Daoy (cell line): ENCODE results near the gene CDKL5. TPM values are rescaled to one million over a fixed set of nuclear protein-coding genes. Genes with fewer than 3 reads are reported as not detected.

Experiments
- DNase-seq: peaks from one replicate; pipeline ENCODE4 v3.0.0-alpha.2; 2015; ENCODE audit warnings: low read depth
- total RNA-seq: library from RNA; depleted of rRNA; stranded (reverse); fragments of >200 nt; shearing (Covaris generic); gene quantifications from 2 replicates; pipeline ENCODE4 v1.2.3, GENCODE V29; 2014

Gene CDKL5
- total RNA-seq, 1 experiment from 2014 or later: 2.1 TPM

DNA sequence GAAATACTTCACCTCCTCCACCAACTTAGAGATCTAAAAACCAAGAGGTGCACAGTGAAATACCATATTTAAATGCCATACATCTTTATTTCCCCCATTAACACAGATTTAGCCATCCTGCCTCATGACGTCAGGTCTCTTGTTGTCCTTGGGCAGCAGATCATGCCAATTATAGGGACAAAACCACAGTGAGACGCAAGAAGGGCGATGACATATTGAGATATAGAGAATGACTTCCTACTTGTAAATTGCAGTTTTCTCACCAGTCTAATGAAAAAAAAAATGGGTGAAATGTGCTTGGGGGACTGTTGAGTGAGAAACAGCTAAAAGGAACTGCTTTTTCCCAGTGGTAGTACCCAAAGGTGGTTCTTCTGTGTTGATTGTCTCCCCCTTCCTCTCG, 222.2 kb downstream of the CDKL5 start:
- DNase-seq: no peak

DNA sequence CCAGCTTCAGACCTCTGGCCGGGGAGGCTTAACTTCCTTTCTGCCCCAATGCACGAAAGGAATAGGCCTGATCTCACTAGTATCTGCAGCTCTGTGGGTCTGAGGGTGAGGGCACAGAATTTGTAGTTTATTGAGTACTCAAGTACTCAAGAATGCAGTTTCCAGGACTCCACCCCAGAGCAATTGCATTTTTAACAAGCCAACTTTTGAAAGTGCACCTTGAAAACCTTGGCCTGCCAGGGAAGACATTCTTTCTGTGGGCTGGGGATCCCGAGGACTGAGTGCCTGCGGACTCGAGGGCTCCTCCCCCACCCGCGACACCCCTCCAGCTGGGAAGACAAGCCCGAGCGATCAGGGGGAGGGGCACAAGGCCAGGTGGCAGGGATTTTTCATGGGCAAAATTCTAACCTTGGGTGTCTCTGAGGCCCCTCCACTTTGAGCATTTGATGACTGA, 224.1 kb downstream of the CDKL5 start:
- no peak for DNase-seq

DNA sequence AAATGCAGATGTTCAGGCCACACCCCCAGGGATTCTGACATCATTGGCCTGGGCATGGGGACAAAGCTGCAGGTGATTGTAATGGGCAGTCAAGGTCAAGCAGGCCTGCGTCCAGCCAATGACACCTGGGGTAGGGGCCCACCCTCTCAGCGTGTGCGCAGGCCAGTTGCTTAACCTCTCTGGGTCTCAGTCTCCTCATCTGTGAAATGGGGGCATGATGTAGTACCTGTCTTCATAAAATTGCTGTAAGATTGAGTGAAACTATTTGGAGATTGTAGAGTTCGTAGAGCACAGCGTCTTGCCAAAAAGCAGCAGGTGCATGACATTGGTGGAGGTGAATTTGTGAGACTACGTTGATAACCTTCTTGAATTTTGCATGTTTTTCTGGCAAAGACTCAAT, 225.3 kb downstream of the CDKL5 start:
- no peak for DNase-seq

DNA sequence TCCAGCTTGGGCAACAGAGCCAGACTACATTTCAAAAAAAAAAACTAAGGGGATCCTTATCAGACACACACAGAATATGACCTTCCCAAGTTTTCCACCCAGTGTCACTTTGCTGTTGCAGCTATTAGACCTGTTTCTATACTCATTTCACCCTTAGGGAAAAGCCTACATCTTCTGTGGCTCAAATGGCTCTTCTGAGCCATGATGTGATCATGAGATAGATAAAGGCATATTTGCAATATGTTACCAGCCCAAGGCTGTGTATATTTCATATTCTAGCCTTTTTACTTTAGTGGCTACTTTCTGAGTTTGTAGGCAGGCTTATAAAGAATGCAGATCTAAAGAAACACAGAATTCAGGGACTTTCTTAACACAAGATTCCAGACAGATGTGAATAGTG, 227.2 kb downstream of the CDKL5 start:
- DNase-seq: no peak

DNA sequence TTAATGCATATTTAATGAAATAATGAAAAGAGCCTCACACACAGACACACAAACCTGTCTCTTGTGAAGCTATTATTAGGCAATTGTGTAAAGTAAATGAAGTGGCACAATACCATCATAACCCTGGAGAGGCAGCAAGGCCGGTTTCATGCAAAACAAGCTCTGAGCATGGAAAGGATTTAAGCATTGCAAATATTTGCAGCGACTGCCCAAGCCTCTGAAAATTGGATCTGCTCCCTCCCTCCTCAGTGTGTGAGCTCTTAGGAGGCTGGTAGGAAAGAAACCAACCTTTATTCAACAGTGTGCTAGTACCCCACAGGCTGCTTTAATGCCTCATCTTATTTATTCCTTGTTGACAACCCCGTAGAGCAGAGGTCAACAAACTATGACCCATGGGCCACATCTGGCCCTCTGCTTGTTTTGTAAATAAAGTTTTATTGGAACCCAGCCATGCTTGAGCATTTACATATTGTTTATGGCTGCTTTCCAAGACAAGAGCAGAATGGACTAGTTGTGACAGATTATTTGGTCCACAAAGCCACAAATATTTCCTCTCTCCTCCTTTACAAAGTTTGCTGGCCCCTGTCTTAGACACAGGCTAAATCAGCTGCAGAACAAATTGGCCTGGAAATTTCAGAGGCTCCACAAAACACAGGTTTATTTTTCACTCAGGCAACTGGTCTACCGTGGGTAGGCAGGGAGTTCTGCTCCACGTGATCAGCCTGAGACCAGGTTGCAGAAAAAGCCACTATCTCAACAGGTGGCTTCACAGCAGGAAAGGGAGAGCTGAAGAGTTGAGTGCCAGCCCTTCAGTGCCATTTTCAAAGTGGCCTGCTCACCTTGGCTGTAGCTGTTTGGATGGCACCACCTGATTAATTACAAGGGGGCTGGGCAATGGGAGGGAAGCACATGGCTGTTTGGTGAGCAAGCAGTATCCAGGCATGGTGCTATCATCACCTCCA, 229.7 kb downstream of the CDKL5 start:
- DNase-seq: no peak

DNA sequence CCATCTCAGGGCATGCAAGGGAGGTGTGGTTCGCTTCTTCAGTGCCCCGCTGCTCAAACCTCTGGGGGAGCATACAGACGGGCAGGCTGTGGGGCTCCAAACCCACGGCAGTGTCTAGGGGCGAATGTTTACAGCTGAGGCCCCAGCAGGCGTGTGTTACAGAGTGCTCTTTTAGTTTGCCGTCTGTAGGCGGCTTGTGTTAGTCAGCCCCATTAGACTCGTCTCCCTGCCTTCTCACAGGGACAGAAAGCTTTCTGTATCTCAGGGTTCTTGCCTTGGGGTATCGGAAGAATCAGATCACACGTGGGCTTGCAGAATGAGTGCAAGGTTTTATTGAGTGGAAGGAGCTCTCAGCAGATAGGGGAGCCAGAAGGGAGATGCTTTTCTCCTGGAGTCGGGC, 235.9 kb downstream of the CDKL5 start:
- DNase-seq: no peak

DNA sequence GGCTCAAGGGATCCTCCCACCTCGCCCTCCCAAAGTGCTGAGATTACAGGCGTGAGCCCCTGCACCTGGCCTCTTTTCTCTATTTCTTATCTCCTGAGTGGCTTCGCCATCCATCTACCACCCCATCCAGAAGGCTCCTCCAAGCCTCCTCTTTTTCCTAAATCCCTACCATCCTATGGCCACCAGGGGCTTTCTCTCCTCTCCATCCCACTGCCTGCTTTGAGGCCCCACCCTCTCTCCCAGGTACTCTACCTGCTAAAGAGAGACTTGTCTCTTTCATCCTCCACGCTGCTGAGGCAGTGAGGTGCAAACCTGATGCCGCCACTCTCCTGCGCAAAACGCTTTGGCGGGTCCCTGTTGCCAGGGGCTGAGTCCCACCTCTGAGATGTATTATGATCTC, 239.5 kb downstream of the CDKL5 start:
- DNase-seq: no peak

DNA sequence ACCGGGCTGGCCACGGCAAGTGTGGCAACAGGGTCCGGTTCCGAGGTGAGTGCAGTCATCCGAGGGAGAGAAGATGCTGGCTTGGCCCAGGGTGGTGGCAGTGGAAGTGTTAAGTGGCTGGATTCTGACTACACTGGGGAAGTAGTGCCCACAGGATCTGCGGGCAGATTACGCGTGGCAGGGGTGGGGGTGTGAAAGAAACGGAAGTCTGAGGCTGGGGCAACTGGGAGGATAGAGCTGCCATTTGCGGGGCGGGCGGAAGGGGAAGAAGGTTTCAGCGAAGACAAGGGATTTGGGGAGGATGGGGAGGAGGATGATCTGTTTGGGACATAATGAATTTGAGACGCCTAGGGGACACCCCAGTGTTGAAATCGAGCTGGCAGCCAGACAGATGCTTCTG, 241.2 kb downstream of the CDKL5 start:
- no peak for DNase-seq

DNA sequence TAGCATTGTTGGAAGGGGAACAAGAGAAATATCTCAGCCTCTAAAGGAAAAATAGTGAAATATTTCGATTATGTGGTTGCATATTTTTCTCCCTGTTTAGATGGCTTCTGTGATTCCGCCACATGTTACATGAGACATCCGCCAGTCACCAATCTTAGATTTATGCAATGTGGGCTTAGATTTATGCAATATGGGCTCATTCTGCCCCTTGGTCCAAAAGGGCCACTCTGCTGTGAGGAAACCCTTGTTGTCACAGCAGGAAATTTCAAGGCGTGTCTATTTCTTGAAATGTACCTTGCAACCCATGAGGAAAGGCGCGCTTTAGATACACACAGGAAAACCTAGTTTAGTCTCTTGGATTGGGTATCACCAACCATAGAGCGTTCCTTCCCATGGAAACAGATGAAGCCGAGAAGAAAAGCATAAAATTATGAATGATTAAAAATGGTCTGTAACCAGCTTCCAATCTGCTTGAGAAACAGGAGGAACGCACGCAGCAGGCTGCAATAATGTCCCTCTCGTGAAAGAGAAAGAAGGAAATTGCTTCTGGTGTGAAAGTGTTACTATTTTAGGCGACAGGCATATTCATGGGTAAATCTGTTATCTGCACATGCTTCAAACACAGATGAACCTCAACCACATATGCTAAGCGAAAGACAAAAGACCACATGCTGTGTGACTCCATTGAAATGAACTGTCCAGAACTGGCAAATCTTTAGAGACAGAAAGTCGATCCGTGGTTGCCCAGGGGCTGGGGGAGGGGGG, 242.8 kb downstream of the CDKL5 start:
- no peak for DNase-seq

DNA sequence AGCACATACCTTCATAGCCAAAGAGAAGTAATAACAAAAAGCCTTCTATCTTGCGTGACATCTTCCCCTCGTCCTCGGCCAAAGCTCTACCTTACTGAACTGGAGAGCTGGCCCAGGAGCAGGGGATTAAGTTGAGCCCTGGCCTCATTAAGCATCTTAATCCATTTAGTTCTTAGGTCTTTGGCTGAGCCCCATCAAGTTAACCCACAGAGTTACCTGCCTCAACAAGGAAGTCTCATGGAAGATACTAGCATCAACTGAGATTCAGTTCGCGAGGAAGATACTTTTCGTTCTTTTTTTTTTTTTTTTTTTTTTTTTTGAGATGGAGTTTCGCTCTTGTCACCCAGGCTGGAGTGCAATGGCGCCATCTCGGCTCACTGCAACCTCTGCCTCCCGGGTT, 246.6 kb downstream of the CDKL5 start, which contains the start of gene RS1:
RS1 (minus strand) TSS at position 101 of the 400 bp plus-strand sequence; CDS start at position 61, 40 bp downstream.
- no peak for DNase-seq

DNA sequence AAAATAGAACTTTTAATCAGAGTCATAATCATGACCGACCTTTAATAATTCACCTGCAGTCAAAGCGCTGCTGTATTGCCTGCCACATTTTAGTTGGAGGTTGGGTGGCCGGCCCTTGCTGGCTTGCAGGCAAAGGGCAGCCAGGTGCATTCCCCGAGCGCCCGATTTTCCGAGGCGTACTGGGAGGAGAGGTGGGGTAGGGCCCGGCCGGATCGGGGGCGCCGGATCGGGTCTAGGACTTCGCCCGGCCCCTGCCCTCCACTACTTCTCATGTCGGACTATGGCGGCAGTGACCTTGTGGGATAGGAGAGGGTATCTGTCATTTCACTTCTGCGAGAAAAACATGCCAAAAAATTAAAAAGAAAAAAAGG, 249.0 kb downstream of the CDKL5 start:
- DNase-seq: no peak

DNA sequence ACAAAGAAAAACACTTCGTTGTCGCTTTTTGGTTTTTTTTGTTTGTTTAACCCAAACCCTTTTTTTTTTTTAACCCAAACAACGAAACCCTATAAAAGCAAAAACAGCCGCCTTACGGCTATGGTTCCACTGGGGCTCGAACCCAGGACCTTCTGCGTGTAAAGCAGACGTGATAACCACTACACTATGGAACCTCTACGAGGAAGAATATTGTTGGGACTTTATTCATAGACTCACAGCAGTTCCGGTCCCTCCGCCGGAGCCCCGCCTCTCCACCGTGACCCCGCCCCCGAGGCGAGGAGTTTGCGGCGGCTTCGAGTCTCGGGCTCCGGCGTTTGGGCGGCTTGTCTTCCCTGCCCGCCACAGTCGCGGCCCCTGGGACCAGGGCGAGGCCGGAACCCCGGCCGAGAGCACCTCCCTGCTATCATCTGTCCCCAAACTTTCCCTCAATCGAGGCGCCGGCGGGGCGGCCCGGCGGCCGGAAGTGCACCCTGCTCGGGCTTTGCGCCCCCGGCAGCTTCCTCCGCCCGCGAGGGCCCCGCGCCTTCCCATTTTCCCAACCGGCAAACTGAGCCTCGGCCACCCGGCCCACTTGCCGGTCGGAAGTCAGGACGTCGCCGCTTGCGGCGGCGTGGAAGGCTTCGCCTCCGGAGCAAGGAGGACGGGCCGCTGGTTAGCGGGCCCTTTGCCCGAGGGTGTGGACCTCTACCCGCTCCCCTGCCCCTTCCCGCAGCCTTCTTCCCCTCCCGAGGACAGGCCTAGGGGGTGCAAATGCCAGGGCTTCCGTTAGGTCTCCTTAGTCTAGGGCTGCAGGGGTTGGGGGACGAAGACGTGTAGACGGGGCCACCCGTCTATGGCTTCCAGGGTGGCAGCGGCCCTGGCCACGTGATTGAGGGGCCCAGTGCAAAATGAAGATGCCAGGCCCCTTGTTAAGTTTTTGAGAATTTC, 249.7 kb downstream of the CDKL5 start:
- peak; percentile 62 for DNase-seq

DNA sequence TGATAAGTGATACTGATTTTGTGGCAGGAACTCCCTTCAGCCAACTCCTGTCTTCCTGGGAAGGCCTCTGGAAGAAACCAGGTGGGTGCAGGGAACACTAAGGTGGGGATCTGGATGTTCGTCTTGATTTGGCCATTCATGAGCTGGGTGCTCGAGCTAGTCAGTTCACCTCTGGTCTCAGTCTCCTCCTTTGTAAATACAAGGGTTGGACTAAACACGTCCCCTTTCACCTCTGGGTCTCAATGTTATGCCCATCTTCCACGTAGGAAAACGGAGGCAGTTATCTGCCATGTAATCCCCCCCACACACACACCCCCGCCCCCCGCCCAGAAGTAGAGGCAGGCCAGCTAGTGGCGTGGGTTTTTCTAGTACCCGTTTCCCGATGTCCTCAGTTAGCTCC, 250.6 kb downstream of the CDKL5 start:
- no peak for DNase-seq

DNA sequence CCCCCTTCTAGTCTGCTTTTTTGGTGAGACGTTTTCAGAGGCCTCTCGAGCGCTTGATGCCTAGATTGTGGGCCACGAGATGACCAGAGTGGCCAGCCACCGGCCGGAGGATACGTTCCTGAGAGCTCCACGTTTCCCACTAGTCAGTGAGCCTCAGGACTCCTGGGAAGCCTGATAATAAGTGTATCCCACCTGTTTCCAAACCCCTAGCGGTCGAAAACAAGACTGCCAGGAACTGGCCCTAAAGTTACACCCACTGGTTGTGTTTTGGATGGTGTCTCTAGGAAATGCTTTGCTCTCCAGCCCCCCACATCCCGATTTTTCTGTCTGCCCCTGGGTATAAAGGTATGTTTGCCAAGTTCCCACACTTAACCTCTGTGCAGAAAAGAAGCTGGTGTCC, 251.1 kb downstream of the CDKL5 start:
- no peak for DNase-seq

DNA sequence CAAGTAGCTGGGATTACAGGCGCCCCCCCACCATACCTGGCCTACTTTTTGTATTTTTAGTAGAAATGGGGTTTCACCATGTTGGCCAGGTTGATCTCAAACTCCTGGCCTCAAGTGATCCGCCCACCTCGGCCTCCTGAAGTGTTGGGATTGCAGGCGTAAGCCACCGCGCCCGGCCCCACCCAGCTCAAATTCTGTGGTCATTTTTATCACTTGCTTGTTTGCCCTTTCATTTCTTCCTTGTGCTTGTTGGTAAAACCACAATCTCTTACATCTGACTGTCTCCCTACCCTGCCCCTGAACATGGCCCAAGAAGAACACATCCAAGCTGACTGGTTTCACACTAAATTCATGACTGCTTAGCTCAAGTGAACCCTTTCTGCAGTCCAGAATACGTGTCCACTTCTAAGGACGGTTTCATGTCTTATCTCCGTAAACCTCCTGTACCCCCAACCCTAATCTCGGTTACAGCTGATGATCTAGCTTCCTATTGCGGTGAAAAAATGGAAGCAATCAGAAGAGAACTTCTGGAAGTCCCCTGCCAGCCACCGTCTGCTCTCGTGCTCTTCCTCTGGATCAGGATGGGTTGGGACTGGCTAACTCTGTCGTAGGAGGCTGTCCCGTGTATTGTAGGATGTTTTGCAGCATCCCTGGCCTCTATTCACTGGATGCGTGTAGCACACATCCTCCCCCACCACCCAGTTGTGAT, 251.9 kb downstream of the CDKL5 start:
- DNase-seq: peak; percentile 4

DNA sequence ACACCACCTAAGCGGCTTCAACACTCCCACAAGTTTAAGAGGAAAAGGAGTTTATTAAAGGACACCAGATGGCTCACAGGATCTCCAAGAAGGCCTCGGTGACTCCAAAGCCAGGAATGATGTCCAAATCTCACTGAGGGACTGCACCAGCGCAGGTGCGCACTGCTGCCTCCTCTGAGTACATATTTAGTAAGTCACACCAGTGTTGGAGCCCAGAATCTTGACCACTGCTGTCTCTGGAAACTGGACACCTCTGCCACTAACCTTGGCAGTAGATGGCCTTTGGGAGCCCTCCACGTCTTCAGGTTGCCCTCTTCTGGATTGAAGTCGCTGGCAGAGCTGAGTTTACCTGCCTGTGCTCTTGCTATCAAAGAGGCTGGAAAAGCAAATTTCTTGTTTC, 256.6 kb downstream of the CDKL5 start:
- DNase-seq: no peak

DNA sequence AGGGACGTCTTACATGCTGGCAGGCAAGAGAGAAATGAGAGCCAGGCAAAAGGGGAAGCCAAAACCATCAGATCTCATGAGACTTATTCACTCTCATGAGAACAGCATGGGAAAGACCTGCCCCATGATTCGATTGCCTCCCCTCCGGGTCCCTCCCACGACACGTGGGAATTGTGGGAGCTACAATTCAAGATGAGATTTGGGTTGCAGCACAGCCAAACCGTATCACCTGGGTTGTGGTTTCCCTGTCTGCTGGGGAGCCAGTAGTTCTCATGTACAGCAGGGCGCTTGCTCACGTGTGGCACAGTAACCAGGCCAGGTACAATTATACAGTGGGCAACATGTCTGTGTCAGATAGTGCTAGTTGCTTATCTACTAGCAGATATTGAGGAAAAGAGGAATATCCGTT, 257.6 kb downstream of the CDKL5 start:
- DNase-seq: no peak

DNA sequence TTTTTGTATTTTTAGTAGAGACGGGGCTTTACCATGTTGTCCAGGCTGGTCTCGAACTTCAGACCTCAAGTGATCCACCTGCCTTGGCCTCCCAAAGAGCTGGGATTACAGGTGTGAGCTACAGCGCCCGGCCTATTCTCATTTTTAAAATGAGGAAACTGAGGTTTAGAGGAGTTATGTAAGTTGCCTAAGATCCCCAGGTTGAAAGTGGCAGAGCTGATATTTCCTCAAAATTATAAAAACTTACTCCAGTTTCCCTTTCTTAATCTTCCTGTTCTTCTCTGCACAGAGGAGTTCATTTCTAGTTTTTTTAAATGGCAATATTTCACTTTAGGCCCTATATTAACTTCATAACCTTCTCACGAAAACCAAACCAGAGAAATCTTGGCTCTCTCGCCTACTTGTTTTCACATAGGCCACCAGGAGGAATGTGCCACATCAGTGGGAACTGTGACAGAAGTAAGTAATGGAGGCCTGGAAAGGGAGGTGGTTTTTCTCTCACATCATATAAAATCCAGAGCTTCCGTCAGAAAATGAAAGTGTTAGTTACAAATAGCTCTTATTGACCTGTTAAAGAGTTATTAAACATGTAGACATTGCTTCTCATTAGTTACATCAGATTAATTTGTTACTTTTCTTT, 262.6 kb downstream of the CDKL5 start:
- DNase-seq: no peak

DNA sequence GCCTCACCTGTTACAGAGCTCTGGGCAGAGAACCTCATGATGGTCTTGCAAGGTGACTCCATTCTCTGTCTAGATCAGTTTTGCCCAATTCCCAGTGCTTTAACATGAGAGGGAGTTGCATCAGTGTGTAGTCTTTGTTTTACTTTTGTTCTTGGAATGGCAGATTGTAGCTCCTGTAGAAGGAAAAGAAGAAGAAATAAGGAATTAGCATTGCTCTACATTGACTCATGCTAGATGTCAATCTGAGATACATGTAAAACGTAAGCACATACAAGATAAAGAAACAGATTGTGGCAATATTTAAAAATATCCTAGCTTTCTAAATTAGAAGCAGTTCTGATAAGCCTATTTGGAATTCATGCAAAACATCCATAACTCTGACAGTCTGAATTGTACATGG, 266.0 kb downstream of the CDKL5 start:
- DNase-seq: no peak

DNA sequence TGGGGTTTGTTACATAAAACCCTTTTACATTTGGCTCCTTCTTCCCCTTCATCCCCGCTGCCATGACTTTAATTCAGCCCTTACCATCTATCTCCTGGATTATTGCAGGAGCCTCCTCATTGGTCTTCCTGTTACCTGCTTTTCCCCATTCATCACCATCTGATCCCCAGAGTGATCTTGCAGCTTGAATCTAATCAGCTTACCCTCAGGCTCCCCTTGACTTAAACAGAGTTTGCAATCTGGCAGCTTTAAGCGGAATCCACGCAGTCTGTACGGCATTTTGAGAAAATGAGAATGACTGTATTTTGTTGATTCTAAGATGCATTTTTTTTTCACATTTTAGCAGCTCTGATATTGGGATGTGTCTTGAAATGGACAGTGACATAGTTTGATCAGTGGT, 267.1 kb downstream of the CDKL5 start:
- no peak for DNase-seq

DNA sequence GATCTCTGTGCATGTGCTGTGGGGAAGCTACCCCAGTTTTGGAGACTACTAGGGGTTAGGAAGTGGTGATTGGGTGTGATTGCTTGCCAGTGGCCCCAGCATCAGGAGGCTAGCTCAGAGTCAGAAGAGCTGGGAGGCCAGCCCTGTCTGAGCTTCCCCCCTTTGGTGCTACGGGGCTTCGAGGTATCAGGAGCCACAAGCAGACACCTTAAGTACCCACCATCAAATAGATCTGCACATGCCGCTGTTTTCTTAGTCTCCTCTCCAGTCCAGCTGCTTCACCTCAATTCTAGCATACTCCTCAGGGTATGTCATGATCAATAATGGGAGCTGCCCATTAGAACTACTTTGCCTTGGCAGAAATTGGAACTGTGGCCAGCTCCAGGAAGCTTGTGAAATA, 271.2 kb downstream of the CDKL5 start:
- no peak for DNase-seq
